NCI-H748 (cell line): ENCODE measurements around the gene TNFAIP3.

Source experiments
- DNase-seq: peaks from one replicate; lab custom pipeline; 2025; ENCODE audit not compliant: unreplicated experiment; lab: John Stamatoyannopoulos, UW

The TNFAIP3 gene

GRCh38 chr6:137919502-137919823 is 52.4 kb downstream of the TNFAIP3 start:
- no peak for DNase-seq

GRCh38 chr6:137919837-137920730 is 53.0 kb downstream of the TNFAIP3 start:
- no peak for DNase-seq

- DNase-seq, result no peak
These were observed 54.8 kb downstream of the TNFAIP3 start for GRCh38 chr6:137921823-137922222.

GRCh38 chr6:137923866-137924653 is 57.0 kb downstream of the TNFAIP3 start:
- no peak for DNase-seq

- DNase-seq, result no peak
These were observed 58.2 kb downstream of the TNFAIP3 start for GRCh38 chr6:137925141-137925698.

GRCh38 chr6:137926207-137926731 is 59.2 kb downstream of the TNFAIP3 start:
- peak; percentile 38 for DNase-seq

- no peak for DNase-seq
These were observed 59.9 kb downstream of the TNFAIP3 start for GRCh38 chr6:137926985-137927384.

- DNase-seq, result peak; percentile 31
These were observed 60.7 kb downstream of the TNFAIP3 start for GRCh38 chr6:137927777-137928218.

GRCh38 chr6:137928286-137928685 is 61.2 kb downstream of the TNFAIP3 start:
- no peak for DNase-seq

- DNase-seq, result no peak
These were observed 64.9 kb downstream of the TNFAIP3 start for GRCh38 chr6:137931849-137932465.
